ENCODE measurements around the gene NUDT8.

The NUDT8 gene

DNA sequence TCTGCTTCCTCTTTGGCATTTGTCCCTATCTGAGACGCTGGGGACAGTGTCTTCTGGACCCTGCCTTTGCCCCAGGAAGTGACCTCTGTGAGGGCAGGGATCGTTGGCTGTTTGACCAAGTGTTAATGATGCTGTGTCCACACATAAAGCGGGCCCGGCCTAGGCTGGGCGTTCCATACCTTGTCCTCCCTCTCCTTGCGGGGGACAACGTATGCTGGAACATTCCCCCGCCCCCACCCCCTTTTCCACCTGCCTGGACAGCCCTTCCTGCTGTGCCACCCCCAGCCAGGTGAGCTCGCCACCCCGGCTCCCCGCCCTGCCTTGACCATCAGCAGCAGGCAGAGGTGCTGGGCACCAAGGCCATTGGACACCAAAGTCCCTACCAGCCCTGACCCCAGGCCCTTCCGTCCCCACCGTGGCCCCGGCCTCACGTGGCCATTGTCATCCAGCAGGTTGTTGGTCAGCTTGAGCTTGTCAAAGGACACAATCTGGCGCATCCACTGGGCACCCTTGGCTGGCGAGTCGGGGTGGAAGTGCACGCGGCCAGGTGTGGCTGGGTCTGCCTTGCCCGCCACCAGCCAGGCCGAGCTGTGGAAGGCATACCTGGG, 4.1 kb upstream of the NUDT8 start:
- in situ Hi-C loops (cut with HindIII; ENCODE audit: low pct_ligation_motif_present, low sequenced_read_pairs): no loop called here
- Histone ChIP-seq H3K27me3 (replicated peaks) (no peaks in the 10 kb centered on the region), H3K27ac (no peak overlapping the region), H3K36me3 (replicated peaks) (no peaks in the 10 kb centered on the region), H3K4me3 (ENCODE audit: low read depth, low read length) (no peak overlapping the region)
- TF ChIP-seq, protein P1, sequence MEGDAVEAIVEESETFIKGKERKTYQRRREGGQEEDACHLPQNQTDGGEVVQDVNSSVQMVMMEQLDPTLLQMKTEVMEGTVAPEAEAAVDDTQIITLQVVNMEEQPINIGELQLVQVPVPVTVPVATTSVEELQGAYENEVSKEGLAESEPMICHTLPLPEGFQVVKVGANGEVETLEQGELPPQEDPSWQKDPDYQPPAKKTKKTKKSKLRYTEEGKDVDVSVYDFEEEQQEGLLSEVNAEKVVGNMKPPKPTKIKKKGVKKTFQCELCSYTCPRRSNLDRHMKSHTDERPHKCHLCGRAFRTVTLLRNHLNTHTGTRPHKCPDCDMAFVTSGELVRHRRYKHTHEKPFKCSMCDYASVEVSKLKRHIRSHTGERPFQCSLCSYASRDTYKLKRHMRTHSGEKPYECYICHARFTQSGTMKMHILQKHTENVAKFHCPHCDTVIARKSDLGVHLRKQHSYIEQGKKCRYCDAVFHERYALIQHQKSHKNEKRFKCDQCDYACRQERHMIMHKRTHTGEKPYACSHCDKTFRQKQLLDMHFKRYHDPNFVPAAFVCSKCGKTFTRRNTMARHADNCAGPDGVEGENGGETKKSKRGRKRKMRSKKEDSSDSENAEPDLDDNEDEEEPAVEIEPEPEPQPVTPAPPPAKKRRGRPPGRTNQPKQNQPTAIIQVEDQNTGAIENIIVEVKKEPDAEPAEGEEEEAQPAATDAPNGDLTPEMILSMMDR (IDR thresholded peaks at IDR 0.05; ENCODE audit: low read depth, low read length, missing control alignments): no peak
- no peak for DNase-seq

- DNase-seq: no peak
- H3K27ac ChIP-seq: no peak overlapping the region
- TF ChIP-seq, protein P1 (IDR thresholded peaks at IDR 0.05; ENCODE audit: low read depth, low read length, missing control alignments): no peak
- H3K27me3 ChIP-seq (replicated peaks): no peaks in the 10 kb centered on the region
- H3K4me3 ChIP-seq (ENCODE audit: low read depth, low read length): no peak overlapping the region
- H3K36me3 ChIP-seq (replicated peaks): no peaks in the 10 kb centered on the region
- in situ Hi-C loops (cut with HindIII; ENCODE audit: low pct_ligation_motif_present, low sequenced_read_pairs): no loop called here
Observed at GRCh38 chr11:67632982-67633755, 3.4 kb upstream of the NUDT8 start.

DNA sequence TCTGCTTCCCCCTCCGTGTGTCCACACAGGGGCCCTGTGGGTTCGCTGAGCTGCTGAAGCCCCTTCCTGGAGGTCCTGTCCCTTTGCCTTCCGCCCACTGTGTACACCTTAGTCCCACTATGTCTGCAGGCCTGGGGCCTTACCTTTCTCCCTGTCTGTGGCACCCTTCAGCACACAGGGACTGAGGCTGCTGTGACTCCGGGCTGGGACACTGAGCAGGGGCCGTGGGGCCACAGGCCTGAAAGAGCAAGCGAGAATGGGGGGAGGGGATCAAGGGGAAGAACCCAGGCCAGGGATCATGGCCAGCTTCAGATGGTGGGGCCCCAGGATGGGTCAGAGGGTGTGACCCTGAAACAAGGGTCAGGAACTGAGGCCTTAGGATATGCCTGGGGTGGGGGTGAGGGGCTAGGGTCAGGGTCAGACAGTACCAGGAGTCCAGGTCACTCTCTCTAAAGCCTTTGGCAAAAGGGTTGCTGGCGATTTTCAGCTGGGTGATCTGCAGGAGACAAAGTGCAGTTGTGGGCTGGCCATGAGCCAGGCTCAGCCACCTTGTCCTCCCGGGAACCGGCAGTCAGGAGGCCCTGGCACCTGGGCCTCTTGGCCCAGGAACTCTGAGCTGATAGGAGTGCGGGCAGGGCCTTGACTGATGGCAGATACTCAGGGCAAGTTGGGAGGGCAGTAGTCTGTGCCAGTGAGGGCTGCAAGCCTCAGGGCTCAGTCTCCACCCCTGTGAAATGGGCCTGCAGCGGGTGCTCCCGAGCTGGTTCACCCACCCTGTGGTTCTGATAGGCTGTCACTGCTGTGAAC, 2.6 kb upstream of the NUDT8 start:
- H3K4me3 ChIP-seq (ENCODE audit: low read depth, low read length): no peak overlapping the region
- H3K36me3 ChIP-seq (replicated peaks): no peaks in the 10 kb centered on the region
- in situ Hi-C loops (cut with HindIII; ENCODE audit: low pct_ligation_motif_present, low sequenced_read_pairs): no loop called here
- no peak overlapping the region for H3K27ac ChIP-seq
- H3K27me3 ChIP-seq (replicated peaks): no peaks in the 10 kb centered on the region
- no peak for DNase-seq
- TF ChIP-seq, protein P1 (IDR thresholded peaks at IDR 0.05; ENCODE audit: low read depth, low read length, missing control alignments): no peak

DNA sequence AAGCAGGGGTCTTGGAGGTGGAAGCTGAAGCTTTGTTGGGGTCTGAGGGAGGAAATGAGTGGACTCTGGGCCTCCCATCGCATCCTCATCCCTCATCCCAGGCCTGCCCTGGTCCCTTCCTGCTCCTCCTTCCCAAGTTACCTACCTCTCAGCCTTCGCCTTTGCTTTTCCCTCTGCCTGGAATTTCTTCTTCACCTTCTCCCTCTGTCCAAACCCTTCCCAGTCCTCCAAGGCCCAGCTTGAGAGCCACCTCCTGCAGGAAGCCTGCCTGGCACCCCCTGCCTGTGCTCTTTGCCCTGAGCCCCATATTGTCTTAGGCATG, 2.1 kb upstream of the NUDT8 start:
- in situ Hi-C loops (cut with HindIII; ENCODE audit: low pct_ligation_motif_present, low sequenced_read_pairs): no loop called here

GRCh38 chr11:67631411-67631810, 1.7 kb upstream of the NUDT8 start:
- no peaks in the 10 kb centered on the region for H3K27me3 ChIP-seq (replicated peaks)
- H3K27ac ChIP-seq: no peak overlapping the region
- no peak overlapping the region for H3K4me3 ChIP-seq (ENCODE audit: low read depth, low read length)
- TF ChIP-seq, protein P1 (IDR thresholded peaks at IDR 0.05; ENCODE audit: low read depth, low read length, missing control alignments): no peak
- DNase-seq: no peak
- in situ Hi-C loops (cut with HindIII; ENCODE audit: low pct_ligation_motif_present, low sequenced_read_pairs): no loop called here
- H3K36me3 ChIP-seq (replicated peaks): no peaks in the 10 kb centered on the region

More for the DNA sequence above, 2.1 kb upstream of the NUDT8 start:
- no peaks in the 10 kb centered on the region for H3K27me3 ChIP-seq (replicated peaks)
- no peak overlapping the region for H3K27ac ChIP-seq
- no peak overlapping the region for H3K4me3 ChIP-seq (ENCODE audit: low read depth, low read length)
- no peaks in the 10 kb centered on the region for H3K36me3 ChIP-seq (replicated peaks)
- TF ChIP-seq, protein P1 (IDR thresholded peaks at IDR 0.05; ENCODE audit: low read depth, low read length, missing control alignments): no peak
- DNase-seq: no peak

Data from brain microvascular endothelial cell (primary cell).